ENCODE results near the gene NACA2.

Gene NACA2

DNA sequence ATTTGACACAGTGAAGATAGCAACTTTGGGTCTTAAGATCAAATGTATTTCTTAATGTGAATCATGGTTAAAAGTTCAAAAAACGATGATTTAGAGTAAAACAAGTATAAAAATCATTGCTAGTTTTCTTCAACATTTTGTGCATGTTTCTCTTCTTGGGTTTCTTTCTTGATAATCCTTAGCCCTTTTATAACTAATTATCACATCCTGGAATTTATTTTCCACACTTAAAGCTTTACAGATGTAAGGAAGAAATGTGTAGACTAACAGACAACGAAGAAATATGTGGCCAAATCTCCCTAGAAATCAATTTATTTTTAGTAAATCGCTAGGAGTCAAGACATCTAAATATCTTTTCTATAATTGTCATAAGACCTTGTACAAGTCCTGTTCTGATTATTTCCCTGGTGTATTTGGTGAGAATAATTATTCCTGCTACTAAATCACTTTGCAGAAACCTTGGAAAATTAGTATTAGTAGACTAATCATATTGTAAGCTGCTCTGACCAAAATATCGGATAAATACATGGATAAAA lies 4.9 kb downstream of the NACA2 start:
- Histone ChIP-seq H3K36me3 (ENCODE audit: control insufficient read depth in 1 of 2, insufficient read depth in 2 of 2, low read length in 2 of 2) (no peaks in the 10 kb centered on the region), H3K9me3 (ENCODE audit: control insufficient read depth in 1 of 2, low read length in 2 of 2) (no peaks in the 10 kb centered on the region), H3K4me1 (ENCODE audit: control insufficient read depth in 1 of 2, insufficient read depth in 2 of 2, low read length in 2 of 2) (no peaks in the 10 kb centered on the region), H3K4me3 (ENCODE audit: low read depth in 1 of 2, low read length in 2 of 2) (no peak overlapping the region), H3K27ac (ENCODE audit: low read length) (no peak overlapping the region), H3K27me3 (ENCODE audit: low read depth, low read length) (no peaks in the 10 kb centered on the region)

GRCh38 chr17:61584866-61585265 lies 6.2 kb downstream of the NACA2 start:
- no peak overlapping the region for H3K27ac ChIP-seq (ENCODE audit: low read length)
- no peaks in the 10 kb centered on the region for H3K9me3 ChIP-seq (ENCODE audit: control insufficient read depth in 1 of 2, low read length in 2 of 2)
- no peaks in the 10 kb centered on the region for H3K4me1 ChIP-seq (ENCODE audit: control insufficient read depth in 1 of 2, insufficient read depth in 2 of 2, low read length in 2 of 2)

GRCh38 chr17:61584266-61584665 lies 6.8 kb downstream of the NACA2 start:
- Histone ChIP-seq H3K4me3 (ENCODE audit: low read depth in 1 of 2, low read length in 2 of 2) (no peak overlapping the region), H3K27me3 (ENCODE audit: low read depth, low read length) (no peaks in the 10 kb centered on the region), H3K4me1 (ENCODE audit: control insufficient read depth in 1 of 2, insufficient read depth in 2 of 2, low read length in 2 of 2) (no peaks in the 10 kb centered on the region), H3K9me3 (ENCODE audit: control insufficient read depth in 1 of 2, low read length in 2 of 2) (no peaks in the 10 kb centered on the region), H3K36me3 (ENCODE audit: control insufficient read depth in 1 of 2, insufficient read depth in 2 of 2, low read length in 2 of 2) (no peaks in the 10 kb centered on the region), H3K27ac (ENCODE audit: low read length) (no peak overlapping the region)

More at GRCh38 chr17:61584866-61585265, 6.2 kb downstream of the NACA2 start:
- Histone ChIP-seq H3K27me3 (ENCODE audit: low read depth, low read length) (no peaks in the 10 kb centered on the region), H3K4me3 (ENCODE audit: low read depth in 1 of 2, low read length in 2 of 2) (no peak overlapping the region), H3K36me3 (ENCODE audit: control insufficient read depth in 1 of 2, insufficient read depth in 2 of 2, low read length in 2 of 2) (no peaks in the 10 kb centered on the region)

GRCh38 chr17:61583660-61584264 lies 7.3 kb downstream of the NACA2 start:
- Histone ChIP-seq H3K9me3 (ENCODE audit: control insufficient read depth in 1 of 2, low read length in 2 of 2) (no peaks in the 10 kb centered on the region), H3K27ac (ENCODE audit: low read length) (no peak overlapping the region), H3K4me3 (ENCODE audit: low read depth in 1 of 2, low read length in 2 of 2) (no peak overlapping the region), H3K4me1 (ENCODE audit: control insufficient read depth in 1 of 2, insufficient read depth in 2 of 2, low read length in 2 of 2) (no peaks in the 10 kb centered on the region), H3K36me3 (ENCODE audit: control insufficient read depth in 1 of 2, insufficient read depth in 2 of 2, low read length in 2 of 2) (no peaks in the 10 kb centered on the region), H3K27me3 (ENCODE audit: low read depth, low read length) (no peaks in the 10 kb centered on the region)

GRCh38 chr17:61583242-61583641 lies 7.8 kb downstream of the NACA2 start:
- no peaks in the 10 kb centered on the region for H3K36me3 ChIP-seq (ENCODE audit: control insufficient read depth in 1 of 2, insufficient read depth in 2 of 2, low read length in 2 of 2)
- no peaks in the 10 kb centered on the region for H3K27me3 ChIP-seq (ENCODE audit: low read depth, low read length)
- H3K4me1 ChIP-seq (ENCODE audit: control insufficient read depth in 1 of 2, insufficient read depth in 2 of 2, low read length in 2 of 2) = no peaks in the 10 kb centered on the region

GRCh38 chr17:61582593-61582992 lies 8.4 kb downstream of the NACA2 start:
- H3K9me3 ChIP-seq (ENCODE audit: control insufficient read depth in 1 of 2, low read length in 2 of 2) = no peaks in the 10 kb centered on the region
- H3K27me3 ChIP-seq (ENCODE audit: low read depth, low read length) = no peaks in the 10 kb centered on the region
- H3K4me1 ChIP-seq (ENCODE audit: control insufficient read depth in 1 of 2, insufficient read depth in 2 of 2, low read length in 2 of 2) = no peaks in the 10 kb centered on the region
- no peak overlapping the region for H3K27ac ChIP-seq (ENCODE audit: low read length)
- no peak overlapping the region for H3K4me3 ChIP-seq (ENCODE audit: low read depth in 1 of 2, low read length in 2 of 2)
- H3K36me3 ChIP-seq (ENCODE audit: control insufficient read depth in 1 of 2, insufficient read depth in 2 of 2, low read length in 2 of 2) = no peaks in the 10 kb centered on the region

More at GRCh38 chr17:61583242-61583641, 7.8 kb downstream of the NACA2 start:
- no peaks in the 10 kb centered on the region for H3K9me3 ChIP-seq (ENCODE audit: control insufficient read depth in 1 of 2, low read length in 2 of 2)
- H3K4me3 ChIP-seq (ENCODE audit: low read depth in 1 of 2, low read length in 2 of 2) = no peak overlapping the region
- H3K27ac ChIP-seq (ENCODE audit: low read length) = no peak overlapping the region

DNA sequence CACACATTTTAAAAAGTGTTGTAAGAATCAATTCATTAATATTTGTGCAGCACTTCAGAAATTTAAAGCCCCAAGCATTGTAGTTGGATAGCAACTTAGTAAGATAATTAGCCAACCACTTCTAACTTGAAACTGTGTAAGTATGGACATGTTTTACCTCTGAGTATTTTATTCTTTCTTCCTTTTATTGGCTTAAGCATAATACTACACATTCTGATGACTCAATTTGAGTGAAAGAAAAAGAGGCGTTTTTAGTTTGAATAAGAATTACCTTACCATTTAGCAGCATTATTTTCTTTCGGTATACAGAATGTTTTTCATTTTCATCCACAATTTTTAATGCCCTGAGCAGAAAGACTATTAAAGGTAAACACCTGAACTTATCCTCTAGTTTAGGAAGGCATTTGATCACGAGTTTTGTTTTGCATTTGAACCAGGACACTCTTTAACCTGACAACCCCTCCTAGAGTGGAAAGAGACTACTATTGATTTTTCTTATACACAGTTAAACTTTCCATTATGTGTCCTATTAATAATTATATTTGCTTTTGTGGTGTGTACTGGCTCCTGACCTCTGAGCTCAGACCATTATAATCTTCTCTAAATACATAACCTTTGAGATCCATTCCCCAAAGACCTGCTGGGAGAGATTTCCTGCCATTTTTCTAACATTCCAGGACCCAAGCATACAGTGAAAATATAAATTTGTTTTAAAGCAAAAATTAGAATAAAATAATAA lies 9.2 kb downstream of the NACA2 start:
- Histone ChIP-seq H3K9me3 (ENCODE audit: control insufficient read depth in 1 of 2, low read length in 2 of 2) (no peaks in the 10 kb centered on the region), H3K36me3 (ENCODE audit: control insufficient read depth in 1 of 2, insufficient read depth in 2 of 2, low read length in 2 of 2) (no peaks in the 10 kb centered on the region), H3K4me3 (ENCODE audit: low read depth in 1 of 2, low read length in 2 of 2) (no peak overlapping the region), H3K27me3 (ENCODE audit: low read depth, low read length) (no peaks in the 10 kb centered on the region), H3K27ac (ENCODE audit: low read length) (no peak overlapping the region), H3K4me1 (ENCODE audit: control insufficient read depth in 1 of 2, insufficient read depth in 2 of 2, low read length in 2 of 2) (no peaks in the 10 kb centered on the region)

DNA sequence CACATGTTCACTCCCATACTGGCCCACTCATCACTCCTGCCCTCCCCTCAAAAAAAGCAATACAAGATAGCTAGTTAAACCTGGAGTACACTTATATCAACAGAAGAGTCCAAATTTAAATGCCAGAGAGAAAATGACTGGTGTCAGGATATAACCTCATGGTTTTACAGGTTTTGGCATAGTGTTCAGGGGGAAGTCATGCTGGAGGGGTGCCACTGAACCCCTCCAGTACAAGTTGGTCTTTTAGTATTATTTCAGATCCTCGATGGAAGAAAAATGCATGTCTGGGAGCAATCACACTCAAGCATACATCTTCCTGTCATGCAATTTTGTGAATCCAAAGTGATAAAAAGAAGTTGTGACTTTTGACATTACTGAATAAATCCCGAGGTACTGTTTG lies 10.5 kb downstream of the NACA2 start:
- Histone ChIP-seq H3K9me3 (ENCODE audit: control insufficient read depth in 1 of 2, low read length in 2 of 2) (no peaks in the 10 kb centered on the region), H3K27ac (ENCODE audit: low read length) (no peak overlapping the region), H3K4me1 (ENCODE audit: control insufficient read depth in 1 of 2, insufficient read depth in 2 of 2, low read length in 2 of 2) (no peaks in the 10 kb centered on the region), H3K36me3 (ENCODE audit: control insufficient read depth in 1 of 2, insufficient read depth in 2 of 2, low read length in 2 of 2) (no peaks in the 10 kb centered on the region), H3K4me3 (ENCODE audit: low read depth in 1 of 2, low read length in 2 of 2) (no peak overlapping the region), H3K27me3 (ENCODE audit: low read depth, low read length) (no peaks in the 10 kb centered on the region)

GRCh38 chr17:61579961-61580360 lies 11.1 kb downstream of the NACA2 start:
- Histone ChIP-seq H3K9me3 (ENCODE audit: control insufficient read depth in 1 of 2, low read length in 2 of 2) (no peaks in the 10 kb centered on the region), H3K4me1 (ENCODE audit: control insufficient read depth in 1 of 2, insufficient read depth in 2 of 2, low read length in 2 of 2) (no peaks in the 10 kb centered on the region), H3K4me3 (ENCODE audit: low read depth in 1 of 2, low read length in 2 of 2) (no peak overlapping the region), H3K36me3 (ENCODE audit: control insufficient read depth in 1 of 2, insufficient read depth in 2 of 2, low read length in 2 of 2) (no peaks in the 10 kb centered on the region), H3K27ac (ENCODE audit: low read length) (no peak overlapping the region), H3K27me3 (ENCODE audit: low read depth, low read length) (no peaks in the 10 kb centered on the region)

DNA sequence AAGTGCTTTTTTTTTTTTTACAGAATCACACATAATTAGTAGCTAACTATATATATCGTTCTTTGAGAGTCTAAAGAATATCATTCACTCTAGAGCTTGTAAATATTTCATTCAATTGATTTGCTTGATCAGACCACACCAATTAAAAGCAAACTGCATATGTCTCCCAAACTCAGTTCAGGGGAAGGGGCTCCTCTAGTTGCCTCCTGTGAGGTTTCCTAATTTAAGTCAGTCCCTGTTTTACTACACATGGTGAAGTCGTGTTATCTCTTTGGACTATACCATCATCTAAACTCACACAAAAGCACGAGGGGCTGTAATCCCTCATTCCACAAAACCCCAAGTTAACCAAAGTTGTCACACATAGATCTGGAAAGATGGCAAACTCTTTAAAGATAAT lies 11.7 kb downstream of the NACA2 start:
- no peaks in the 10 kb centered on the region for H3K4me1 ChIP-seq (ENCODE audit: control insufficient read depth in 1 of 2, insufficient read depth in 2 of 2, low read length in 2 of 2)
- no peaks in the 10 kb centered on the region for H3K36me3 ChIP-seq (ENCODE audit: control insufficient read depth in 1 of 2, insufficient read depth in 2 of 2, low read length in 2 of 2)
- H3K27ac ChIP-seq (ENCODE audit: low read length) = no peak overlapping the region
- no peaks in the 10 kb centered on the region for H3K9me3 ChIP-seq (ENCODE audit: control insufficient read depth in 1 of 2, low read length in 2 of 2)
- H3K4me3 ChIP-seq (ENCODE audit: low read depth in 1 of 2, low read length in 2 of 2) = no peak overlapping the region
- no peaks in the 10 kb centered on the region for H3K27me3 ChIP-seq (ENCODE audit: low read depth, low read length)

DNA sequence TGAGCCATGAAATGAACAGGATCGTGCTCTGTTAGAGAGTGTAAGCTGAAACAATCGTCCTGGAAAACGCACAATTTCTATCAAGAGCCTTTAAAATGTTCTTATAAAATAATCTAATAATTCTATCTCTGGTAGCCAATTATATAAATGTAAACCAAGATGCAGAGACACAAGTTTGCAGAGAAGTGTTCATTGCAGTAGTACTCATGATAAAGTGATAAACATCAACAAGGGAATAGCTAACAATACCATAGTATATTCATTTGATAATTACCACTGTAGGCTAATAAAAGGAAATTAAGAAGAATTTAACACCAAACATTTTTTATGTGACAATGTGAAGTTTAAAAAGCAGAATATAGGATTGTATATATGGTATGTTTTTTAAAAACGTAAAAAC lies 12.4 kb downstream of the NACA2 start:
- Histone ChIP-seq H3K4me3 (ENCODE audit: low read depth in 1 of 2, low read length in 2 of 2) (no peak overlapping the region), H3K4me1 (ENCODE audit: control insufficient read depth in 1 of 2, insufficient read depth in 2 of 2, low read length in 2 of 2) (no peaks in the 10 kb centered on the region), H3K27me3 (ENCODE audit: low read depth, low read length) (no peaks in the 10 kb centered on the region), H3K36me3 (ENCODE audit: control insufficient read depth in 1 of 2, insufficient read depth in 2 of 2, low read length in 2 of 2) (no peaks in the 10 kb centered on the region), H3K9me3 (ENCODE audit: control insufficient read depth in 1 of 2, low read length in 2 of 2) (no peaks in the 10 kb centered on the region), H3K27ac (ENCODE audit: low read length) (no peak overlapping the region)
